IPS-18c (cell line): ENCODE data around the gene PSMD11.

ENCODE experiments used
- H3K4me3 ChIP-seq: 2 replicates; pipeline ENCODE4 v1.7.0; 2013; ENCODE audit warnings: low read depth, mild to moderate bottlenecking, low read length, moderate library complexity; ENCODE audit not compliant: insufficient read depth
- H3K9me3 ChIP-seq: one replicate; pipeline ENCODE4 v1.6.1; 2013; ENCODE audit warnings: mild to moderate bottlenecking, low read length, moderate library complexity; ENCODE audit not compliant: control insufficient read depth, insufficient read depth

Gene PSMD11

DNA sequence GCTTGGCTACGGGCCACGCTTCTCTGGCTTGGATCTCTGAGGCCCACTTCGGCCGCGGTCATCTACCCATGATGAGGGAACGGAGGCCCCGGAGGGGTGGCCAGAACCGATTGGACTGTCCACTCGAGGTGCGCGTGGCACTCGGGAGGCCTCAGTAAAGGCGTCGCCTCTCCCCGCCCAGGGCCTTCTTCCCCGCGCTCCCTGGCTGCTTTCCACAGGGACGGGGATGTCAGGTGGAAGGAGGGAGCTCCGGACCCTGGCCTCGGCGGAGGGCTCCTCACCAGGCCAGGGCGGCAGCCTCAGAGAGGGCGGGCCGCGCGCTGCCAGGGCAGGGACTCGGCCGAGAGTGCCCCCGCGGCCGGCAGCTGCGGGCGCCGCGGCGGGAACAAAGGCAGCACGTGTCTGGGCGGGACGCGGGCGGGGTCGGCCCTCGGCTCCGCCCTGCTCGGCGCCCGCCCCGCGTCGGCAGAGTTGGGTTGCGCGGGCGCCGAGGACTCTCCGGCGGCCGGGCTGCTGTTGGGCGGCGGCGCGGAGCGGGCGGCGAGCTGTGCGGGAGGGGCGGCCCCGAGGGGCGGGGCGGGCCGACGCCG lies 41.9 kb downstream of the PSMD11 start:
- Histone ChIP-seq H3K9me3 (no peaks in the 10 kb centered on the region), H3K4me3 (peak overlapping the region; percentile 62; the same call in 1 of the 2 replicates)

DNA sequence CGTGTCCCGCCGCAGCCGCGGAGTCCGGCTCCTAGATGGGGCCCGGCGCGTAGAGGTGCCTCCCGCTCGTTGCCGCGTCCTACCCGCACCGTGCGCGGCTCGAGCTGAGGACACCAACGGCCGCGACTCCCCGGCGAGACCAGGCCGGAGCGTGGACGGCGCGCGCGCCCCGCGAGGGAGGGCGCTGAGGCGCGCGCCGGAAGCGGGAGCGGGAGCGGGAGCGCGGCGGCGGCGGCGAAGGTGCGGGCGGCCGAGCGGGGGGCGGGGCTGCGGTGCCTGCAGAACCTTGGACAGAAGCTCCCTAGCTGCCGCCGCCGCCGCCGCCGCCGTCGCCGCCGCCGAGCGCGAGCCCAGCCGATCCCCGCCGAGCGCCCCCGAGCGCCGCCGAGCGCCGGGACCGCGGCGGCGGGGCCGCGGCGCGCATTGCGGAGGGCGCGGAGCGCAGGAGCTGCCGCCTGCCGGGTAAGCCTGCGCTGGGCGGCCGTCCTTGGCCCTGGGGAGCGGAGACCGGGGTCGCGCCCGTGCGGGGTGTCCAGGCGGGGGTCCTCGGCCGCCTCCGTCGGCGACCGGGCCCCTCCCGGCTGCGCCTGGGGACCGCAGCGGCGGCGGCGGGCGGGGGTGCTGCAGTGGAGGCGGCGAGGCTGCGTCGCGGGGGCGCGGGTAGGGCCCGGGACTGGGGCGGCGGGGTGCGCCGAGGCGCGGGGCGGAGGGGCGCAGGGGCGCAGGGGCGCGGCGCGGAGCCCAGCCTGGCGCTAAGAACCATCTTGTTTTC lies 42.6 kb downstream of the PSMD11 start, which contains the start of gene CDK5R1:
Gene CDK5R1 (plus strand): TSS at position 293 of the 772 bp plus-strand sequence. CDS start 628 bp downstream, outside the sequence.
- H3K4me3 ChIP-seq: peak within 1 kb of the TSS; percentile 74

DNA sequence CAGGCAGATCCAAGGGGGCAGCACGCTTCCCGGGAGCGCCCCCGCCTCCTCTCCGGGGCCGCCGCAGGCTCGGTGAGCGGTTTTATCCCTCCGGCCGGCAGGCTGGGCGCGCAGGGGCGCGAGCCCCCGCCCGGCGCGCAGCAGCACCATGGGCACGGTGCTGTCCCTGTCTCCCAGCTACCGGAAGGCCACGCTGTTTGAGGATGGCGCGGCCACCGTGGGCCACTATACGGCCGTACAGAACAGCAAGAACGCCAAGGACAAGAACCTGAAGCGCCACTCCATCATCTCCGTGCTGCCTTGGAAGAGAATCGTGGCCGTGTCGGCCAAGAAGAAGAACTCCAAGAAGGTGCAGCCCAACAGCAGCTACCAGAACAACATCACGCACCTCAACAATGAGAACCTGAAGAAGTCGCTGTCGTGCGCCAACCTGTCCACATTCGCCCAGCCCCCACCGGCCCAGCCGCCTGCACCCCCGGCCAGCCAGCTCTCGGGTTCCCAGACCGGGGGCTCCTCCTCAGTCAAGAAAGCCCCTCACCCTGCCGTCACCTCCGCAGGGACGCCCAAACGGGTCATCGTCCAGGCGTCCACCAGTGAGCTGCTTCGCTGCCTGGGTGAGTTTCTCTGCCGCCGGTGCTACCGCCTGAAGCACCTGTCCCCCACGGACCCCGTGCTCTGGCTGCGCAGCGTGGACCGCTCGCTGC lies 43.3 kb downstream of the PSMD11 start:
- no peaks in the 10 kb centered on the region for H3K9me3 ChIP-seq
- peak overlapping the region; percentile 74 for H3K4me3 ChIP-seq

More for the DNA sequence above, 42.6 kb downstream of the PSMD11 start, which contains the start of gene CDK5R1:
- H3K9me3 ChIP-seq: no peaks in the 10 kb centered on the region

DNA sequence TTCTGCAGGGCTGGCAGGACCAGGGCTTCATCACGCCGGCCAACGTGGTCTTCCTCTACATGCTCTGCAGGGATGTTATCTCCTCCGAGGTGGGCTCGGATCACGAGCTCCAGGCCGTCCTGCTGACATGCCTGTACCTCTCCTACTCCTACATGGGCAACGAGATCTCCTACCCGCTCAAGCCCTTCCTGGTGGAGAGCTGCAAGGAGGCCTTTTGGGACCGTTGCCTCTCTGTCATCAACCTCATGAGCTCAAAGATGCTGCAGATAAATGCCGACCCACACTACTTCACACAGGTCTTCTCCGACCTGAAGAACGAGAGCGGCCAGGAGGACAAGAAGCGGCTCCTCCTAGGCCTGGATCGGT lies 43.9 kb downstream of the PSMD11 start:
- H3K4me3 ChIP-seq: peak overlapping the region; percentile 74
- no peaks in the 10 kb centered on the region for H3K9me3 ChIP-seq

DNA sequence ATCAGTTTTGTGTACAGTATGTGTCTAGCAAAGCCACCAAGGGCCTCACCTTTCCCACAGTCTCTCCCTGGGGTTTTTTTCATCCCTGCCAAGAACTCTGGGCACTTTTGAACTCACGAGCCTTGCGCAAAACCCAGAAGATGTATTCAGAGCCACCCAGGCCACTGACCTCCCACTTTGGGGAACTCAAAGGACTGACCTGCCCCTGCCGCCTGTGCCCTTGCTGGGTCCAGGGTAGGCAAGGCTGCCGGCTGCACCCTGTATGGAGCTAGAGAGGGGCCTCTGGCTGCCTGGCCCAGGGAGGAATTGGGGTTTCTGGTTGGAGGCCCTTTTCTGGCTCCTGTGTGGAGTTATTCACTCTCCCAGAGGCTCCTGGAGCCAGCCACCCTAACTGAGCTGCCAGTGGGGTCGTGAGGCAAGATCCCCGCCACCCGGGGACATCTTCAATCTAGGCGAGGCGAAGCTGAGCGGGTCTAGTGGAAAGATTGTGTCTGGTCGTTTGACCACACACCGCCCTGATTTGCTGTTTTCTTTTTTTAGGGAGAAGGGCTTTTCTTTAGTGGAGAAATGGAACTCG lies 44.4 kb downstream of the PSMD11 start:
- Histone ChIP-seq H3K4me3 (no peak overlapping the region; the same call in 1 of the 2 replicates), H3K9me3 (no peaks in the 10 kb centered on the region)

DNA sequence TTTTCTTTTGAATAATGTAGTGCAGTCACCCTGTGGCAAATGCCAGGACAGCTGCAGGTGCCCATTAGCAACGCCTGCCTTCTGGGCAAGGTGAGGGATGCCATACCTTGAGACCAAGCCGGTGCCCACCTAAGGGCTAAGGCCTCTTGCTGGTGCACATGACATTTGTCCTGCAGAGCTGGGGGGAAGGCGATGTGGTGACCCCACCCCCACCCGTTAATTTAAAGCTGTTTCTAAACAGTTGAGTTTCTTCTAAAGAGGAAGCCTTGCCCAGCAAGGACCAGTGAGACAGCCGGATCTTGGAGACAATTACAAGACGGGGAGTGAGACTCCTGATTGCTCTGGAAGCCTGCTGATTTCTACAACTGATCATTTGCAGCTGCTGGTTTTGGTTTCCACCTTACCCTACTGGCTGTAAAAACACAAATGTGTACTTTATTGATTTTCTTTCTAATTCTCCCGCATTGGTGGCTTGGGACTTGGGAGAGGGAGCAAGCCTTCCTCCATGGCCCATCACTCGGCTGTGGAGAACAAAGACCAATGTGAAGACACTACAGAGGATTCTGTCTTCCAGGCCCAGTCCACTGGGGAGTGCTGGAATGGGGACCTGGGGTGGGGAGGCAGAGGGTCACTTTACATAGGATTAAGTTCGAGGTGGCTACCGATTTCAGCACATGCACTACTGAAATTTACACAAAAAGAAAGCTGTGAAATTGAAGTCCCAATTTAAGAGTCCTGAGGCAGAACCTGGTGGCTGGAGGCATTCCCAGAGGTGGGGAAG lies 45.2 kb downstream of the PSMD11 start:
- Histone ChIP-seq H3K9me3 (no peaks in the 10 kb centered on the region), H3K4me3 (no peak overlapping the region)

DNA sequence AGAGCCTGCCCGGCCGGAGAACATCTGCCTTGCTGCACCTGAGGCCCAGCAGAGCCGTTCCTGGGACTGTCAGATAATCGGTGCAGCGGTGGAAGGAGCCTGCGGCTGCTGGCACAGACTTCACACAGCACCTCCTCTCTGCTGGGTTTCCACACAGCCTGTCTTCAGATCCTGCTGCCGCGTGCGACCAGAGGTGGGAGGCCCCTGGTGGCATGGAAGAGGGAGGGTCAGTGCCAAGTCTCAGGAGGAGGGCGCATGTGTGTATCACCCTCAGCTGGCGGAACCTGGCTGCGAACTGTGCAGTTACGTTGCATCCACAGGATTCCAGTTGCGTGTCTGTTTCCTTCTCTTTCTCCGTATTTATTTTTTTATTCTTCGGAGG lies 45.8 kb downstream of the PSMD11 start:
- H3K9me3 ChIP-seq: no peaks in the 10 kb centered on the region
- H3K4me3 ChIP-seq: no peak overlapping the region

DNA sequence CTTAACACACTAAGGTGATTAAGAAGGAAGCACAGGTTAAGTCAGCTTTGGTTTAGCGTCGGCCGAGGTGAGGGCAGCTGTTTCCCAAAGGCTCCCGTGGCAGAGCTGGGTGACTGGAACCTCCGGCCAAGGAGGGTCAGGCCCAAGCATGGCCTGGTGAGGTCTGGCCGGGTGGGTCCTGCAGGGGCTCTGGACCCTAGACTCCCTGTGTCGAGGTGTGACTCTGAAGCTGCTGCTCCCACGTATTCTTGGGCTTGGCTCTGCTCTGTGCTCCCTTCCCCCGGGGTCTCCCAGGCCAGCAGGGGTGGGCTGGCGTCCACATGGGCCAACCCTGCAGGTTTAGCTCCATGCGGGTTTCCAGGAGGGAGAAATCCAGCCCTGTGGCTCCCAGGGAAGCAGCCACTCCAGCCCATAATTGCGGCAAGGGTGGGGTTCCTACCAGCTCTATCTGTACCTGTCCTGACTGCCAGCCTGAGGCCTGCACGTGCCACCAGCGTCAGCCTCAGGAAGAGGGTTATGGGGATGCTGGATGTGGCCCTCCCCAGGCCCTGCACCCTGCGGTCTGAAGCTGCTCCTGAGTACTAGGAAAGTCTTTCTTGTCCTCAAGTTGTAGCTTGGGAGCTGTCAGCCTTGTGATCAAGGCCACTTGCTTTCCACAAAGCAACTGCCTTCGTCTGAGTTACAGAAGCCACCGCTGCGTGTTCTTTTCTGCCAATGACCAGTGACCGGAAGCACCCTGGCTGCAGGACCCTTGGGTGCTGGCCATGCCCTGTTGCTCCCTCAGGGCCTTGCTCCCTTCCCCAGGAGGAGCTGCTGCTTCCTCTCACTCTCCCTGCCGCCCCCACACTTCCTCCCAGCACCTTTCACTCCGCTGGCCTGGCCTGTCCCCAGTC lies 47.3 kb downstream of the PSMD11 start:
- H3K4me3 ChIP-seq: no peak overlapping the region

DNA sequence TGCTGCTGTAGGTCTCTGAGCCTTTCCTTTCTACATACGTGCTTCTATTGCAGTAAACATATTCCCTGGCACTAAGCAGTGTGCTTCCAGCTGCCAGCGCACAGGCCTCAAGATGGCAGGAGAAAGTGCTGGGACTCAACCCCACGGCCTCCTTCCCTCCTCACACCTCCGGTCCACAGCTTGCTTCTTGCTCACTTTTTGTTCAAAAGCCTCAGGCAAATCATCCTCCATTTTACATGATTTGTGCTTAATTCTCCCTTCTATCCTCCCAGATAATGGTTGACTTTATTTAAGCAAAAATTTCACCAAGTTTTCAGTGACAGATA lies 47.9 kb downstream of the PSMD11 start:
- no peak overlapping the region for H3K4me3 ChIP-seq

More for the DNA sequence above, 47.3 kb downstream of the PSMD11 start:
- H3K9me3 ChIP-seq: no peaks in the 10 kb centered on the region

DNA sequence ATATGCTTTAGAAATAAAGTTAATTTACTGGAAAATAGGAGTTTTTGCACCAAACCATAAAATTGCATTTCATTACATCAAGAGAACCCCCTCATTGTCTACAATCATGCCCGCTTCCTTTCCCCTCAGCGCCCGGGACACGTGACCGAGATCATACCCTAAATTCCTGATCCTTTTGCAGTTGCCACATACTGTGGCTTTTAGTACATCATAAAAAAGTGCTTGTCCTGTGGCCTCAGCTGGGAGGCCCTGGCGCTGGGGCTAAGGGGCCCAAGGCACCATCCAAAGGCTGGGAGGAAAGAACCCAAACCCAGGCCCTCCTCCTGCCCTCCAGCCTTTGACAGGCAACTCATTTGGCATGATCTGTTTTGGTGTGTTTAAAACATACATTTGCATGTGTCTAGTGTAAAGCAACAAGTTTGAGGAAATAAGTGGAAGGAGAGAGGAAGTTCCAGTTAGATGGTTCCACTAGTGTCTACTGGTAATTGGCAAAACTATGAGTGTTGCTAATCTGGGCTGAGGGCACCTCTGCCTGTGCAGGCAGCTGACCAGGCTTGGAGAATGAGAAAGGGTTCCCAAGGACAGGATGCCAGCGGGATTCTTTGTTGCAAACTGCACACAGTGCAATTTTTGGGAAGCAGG lies 48.5 kb downstream of the PSMD11 start:
- no peak overlapping the region for H3K4me3 ChIP-seq
- no peaks in the 10 kb centered on the region for H3K9me3 ChIP-seq

More for the DNA sequence above, 47.9 kb downstream of the PSMD11 start:
- H3K9me3 ChIP-seq: no peaks in the 10 kb centered on the region

DNA sequence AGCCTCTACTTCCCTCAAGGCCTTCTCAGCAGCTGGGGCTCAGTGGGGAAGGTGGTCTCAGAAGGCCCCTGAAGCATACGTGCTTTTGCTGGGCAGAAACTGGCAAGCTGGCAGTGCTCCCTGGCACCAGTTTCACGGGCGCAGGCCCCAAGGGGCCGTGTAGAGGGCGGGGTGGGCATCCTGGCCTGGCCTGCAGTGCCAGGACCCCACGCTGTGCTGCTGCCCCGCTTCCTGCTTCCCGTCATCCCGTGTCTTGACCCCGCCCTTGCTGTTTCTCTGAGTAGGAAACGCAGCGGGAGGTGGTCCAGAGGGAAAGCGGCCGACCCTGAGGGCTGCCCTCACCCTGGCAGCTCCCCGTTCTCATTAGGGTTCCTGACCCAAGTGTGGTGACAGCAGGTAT lies 49.3 kb downstream of the PSMD11 start:
- no peak overlapping the region for H3K4me3 ChIP-seq
- H3K9me3 ChIP-seq: no peaks in the 10 kb centered on the region

DNA sequence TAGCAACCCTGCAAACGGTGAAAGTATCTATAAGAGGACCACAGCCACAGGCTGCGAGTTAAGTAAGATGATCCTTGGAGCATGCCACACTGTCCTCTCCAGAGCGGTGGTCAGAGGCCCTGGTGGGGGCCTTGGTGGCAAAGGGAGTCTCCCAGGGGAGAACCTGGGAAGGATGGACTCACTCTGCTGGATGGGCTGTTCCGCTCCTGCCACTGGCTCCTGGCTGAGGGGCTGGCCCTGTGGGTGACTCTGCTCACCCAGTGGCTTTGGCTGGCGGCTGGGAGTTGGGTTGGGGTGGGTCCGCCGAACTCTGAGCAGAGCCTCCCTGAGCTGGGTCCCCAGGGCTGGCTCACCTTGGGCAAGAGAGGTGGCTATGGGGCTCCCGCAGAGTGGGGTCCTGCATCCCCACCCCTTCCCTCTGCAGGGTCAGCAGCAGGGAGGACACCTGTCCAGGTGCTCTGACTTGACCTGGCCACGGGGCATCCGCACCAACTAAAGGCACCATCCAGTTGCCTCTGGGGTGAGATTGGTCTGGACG lies 49.7 kb downstream of the PSMD11 start:
- Histone ChIP-seq H3K4me3 (no peak overlapping the region), H3K9me3 (no peaks in the 10 kb centered on the region)

DNA sequence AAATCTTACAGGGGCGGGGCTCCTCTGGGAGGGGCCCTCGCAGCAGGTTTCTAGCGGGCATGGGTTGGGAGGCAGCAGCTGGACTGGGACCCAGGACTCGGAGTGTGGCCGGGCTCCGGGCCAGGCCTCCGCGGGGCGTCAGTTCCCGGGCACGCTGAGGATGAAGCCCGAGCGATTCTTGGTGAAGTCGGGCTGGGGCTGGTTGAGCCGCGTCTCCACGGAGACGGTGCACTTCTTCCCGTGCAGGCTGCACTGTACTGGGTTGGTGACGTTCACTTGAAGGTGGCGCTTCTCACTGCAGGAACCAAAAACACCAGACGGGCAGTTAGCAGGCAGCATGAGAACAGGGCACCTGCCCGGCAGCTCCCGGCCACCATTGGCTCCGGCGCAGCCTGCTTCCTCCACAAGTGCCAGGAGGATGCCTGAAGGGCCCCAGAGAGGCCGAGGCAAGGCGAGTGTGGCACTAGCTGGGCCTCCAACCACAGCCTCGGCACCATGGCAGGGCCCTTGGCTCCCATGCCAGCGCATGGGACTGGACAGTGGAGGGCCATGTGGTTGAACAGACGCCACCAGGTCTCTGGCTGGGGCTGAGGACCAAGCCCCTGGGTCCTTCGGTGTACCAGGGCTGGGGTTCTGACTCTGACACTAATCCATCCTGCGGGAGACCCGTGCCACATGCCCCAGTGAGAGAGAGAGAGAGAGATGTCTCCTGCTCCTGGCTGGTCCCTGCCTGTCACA lies 50.5 kb downstream of the PSMD11 start:
- Histone ChIP-seq H3K4me3 (no peak overlapping the region), H3K9me3 (no peaks in the 10 kb centered on the region)

DNA sequence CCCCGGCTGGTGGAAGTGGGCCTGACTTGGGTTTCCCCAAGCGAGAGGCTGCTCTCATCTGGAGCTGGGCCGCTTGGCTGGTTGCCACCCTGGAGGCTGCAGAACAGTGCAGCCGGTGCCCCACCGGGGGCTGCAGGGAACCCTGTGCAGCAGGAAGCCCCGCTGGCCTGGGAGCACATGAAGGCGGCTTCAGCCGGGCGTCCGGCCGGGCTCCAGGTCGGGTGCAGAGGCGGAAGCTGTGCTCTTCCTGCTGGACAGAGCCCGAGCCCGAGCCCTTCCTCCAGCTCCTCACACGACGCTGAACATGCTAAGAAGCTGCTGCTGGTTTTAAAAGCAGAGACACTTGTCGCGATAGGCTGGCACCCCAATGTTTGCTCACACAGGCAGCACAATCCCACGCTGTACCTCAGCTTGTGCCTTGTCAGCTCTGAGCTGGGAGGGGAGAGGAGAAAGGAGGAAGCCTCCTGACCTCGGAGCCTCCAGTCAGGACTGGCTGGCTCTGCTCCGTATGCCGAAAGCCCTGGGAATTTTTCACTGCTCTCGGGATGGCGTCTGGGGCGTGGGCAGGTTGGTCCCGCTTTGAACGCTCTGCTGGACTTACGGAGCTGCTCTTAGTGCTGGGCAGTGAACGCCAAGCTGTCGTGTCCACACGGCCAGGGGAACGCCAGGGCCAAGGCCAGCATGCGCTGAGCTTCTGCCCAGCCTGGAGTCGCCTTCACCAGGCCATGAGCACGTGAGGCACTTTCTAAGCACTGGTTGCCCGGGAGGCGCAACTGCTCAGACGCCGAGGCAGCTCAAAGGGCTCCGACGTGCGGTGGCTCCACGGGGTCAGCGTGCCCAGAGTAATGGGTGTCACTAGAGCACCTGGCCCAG lies 51.3 kb downstream of the PSMD11 start:
- Histone ChIP-seq H3K4me3 (no peak overlapping the region), H3K9me3 (no peaks in the 10 kb centered on the region)
